ENCODE measurements around the gene PDE6A. TPM values are rescaled to one million over a fixed set of nuclear protein-coding genes. Genes with fewer than 3 reads are reported as not detected.
A peak's percentile ranks its signal among the peaks of the same experiment; 100 is the strongest.

PDE6A gene
- polyA plus RNA-seq, 1 donor = 0.09 TPM

GRCh38 chr5:149857499-149857898, 87.1 kb downstream of the PDE6A start:
- peak; percentile 31 for DNase-seq

GRCh38 chr5:149855366-149855765, 89.2 kb downstream of the PDE6A start:
- no peak for DNase-seq

- DNase-seq = no peak
These were observed 89.7 kb downstream of the PDE6A start for GRCh38 chr5:149854866-149855265.

GRCh38 chr5:149853701-149854100, 90.9 kb downstream of the PDE6A start:
- DNase-seq = no peak

GRCh38 chr5:149853331-149853648, 91.3 kb downstream of the PDE6A start:
- DNase-seq = no peak

- peak; percentile 75 for DNase-seq
These were observed 91.8 kb downstream of the PDE6A start for GRCh38 chr5:149852641-149853330.

- no peak for DNase-seq
These were observed 93.4 kb downstream of the PDE6A start for GRCh38 chr5:149851211-149851610.

- DNase-seq = no peak
These were observed 94.4 kb downstream of the PDE6A start for GRCh38 chr5:149849966-149850910.

- DNase-seq = no peak
These were observed 95.2 kb downstream of the PDE6A start for GRCh38 chr5:149849280-149849965.

- no peak for DNase-seq
These were observed 97.0 kb downstream of the PDE6A start for GRCh38 chr5:149847611-149848010.

GRCh38 chr5:149846021-149846420, 98.6 kb downstream of the PDE6A start:
- DNase-seq = no peak

- DNase-seq = no peak
These were observed 99.0 kb downstream of the PDE6A start for GRCh38 chr5:149845601-149846000.

GRCh38 chr5:149841851-149842793, 102.5 kb downstream of the PDE6A start:
- no peak for DNase-seq

GRCh38 chr5:149840226-149840825, 104.3 kb downstream of the PDE6A start:
- DNase-seq = no peak

GRCh38 chr5:149839761-149840160, 104.8 kb downstream of the PDE6A start:
- no peak for DNase-seq

- DNase-seq = no peak
These were observed 105.5 kb downstream of the PDE6A start for GRCh38 chr5:149838881-149839739.

- DNase-seq = no peak
These were observed 106.8 kb downstream of the PDE6A start for GRCh38 chr5:149837680-149838269.

GRCh38 chr5:149836451-149837139, 108.0 kb downstream of the PDE6A start:
- no peak for DNase-seq

- peak; percentile 72 for DNase-seq
These were observed 110.2 kb downstream of the PDE6A start for GRCh38 chr5:149834246-149834855.
